NCI-H146 (cell line): ENCODE measurements around the gene COL9A1.
"Not testable (repeated sequence)": the region's sequence is repeated elsewhere in the genome, so short reads cannot be mapped to it uniquely, and the experiment has no call there.

ENCODE experiments used
- DNase-seq: peaks from one replicate; lab custom pipeline; 2025; lab: John Stamatoyannopoulos, UW

COL9A1 gene

DNA sequence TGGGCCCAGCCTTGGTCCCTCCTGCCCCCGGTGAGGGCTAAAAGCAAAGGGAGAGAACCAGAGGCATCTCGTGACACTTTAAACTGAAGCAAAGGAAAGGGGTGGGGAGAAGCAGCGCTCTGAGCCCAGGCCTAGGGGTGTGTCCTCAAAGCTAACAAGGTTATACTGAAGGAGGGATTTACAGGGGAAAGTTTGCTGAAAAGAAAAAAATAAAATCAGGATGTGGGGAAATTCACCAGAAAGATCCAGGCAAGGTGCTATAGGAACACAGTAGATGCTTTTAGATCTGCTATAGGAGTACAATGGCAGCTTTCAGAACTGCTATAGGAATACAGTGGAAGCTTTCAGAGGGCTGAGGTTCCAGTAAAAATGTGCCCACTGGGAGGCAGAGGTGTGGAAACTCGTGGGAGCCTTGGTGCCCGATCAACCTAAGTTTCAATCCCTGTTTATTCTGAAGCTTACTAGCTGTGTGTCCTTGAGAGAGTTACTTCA lies at the start of gene COL9A1:
COL9A1 (minus strand) TSS at position 51 of the 492 bp plus-strand sequence. CDS start 160 bp downstream, outside the sequence.
- DNase-seq: no peak

DNA sequence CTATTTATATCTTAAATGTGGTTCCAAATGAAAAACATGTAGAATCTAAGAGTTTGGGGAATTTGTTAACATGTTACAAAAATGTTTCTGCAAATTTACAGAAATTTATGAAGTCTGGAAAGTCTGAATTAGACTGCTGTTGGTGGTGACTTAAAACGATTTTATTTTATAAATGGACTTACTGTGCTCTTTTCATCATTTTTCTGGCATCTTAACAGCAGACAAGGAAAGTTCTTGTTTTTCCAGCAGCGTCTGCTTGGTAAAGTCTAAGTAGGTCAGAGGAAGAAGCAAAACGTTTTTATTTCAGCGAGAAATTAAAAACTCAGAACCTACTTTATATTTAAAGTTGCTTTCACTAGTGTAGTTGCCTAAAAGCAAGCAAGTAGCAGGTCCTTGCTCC lies 48.6 kb upstream of the COL9A1 start:
- no peak for DNase-seq

DNA sequence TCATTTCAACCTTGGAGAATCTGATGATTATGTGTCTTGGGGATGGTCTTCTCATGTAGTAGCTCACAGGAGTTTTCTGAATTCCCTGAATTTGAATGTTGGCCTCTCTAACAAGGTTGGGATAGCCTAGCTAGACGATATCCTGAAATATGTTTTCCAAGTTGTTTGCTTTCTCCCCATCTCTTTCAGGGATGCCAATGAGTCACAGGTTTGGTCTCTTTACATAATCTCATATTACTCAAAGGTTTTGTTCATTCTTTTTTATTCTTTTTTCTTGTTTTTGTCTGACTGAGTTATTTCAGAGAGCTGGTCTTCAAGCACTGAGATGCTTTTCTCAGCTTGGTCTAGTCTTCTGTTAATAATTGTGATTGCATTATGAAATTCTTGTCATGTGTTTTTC lies 42.7 kb upstream of the COL9A1 start:
- no peak for DNase-seq

DNA sequence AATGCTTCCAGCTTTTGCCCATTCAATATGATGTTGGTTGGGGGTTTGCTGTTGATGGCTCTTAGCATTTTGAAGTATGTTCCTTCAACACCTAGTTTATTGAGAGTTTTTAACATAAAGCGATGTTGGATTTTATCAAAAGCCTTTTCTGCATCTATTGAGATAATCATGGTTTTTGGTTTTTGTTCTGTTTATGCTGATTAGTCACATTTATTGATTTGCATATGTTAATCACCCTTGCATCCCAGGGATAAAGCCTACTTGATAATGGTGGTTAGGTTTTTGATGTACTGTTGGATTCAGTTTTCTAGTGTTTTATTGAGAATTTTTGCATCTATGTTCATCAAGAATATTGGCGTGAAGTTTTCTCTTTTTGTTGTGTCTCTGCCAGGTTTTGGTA lies 40.4 kb upstream of the COL9A1 start:
- DNase-seq: no peak

DNA sequence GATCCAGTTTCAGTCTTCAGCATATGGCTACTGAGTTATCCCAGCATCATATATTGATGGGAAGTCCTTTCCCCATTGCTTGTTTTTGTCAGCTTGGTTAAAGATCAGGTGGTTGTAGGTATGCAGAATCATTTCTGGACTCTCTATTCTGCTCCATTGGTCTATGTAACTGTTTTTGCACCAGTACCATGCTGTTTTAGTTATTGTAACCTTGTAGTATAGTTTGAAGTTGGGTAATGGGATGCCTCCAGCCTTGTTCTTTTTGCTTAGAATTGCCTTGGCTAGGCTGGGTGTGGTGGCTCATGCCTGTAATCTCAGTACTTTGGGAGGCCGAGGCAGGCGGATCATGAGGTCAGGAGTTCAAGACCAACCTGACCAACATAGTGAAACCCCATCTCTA lies 36.9 kb upstream of the COL9A1 start:
- DNase-seq: not testable (repeated sequence)

DNA sequence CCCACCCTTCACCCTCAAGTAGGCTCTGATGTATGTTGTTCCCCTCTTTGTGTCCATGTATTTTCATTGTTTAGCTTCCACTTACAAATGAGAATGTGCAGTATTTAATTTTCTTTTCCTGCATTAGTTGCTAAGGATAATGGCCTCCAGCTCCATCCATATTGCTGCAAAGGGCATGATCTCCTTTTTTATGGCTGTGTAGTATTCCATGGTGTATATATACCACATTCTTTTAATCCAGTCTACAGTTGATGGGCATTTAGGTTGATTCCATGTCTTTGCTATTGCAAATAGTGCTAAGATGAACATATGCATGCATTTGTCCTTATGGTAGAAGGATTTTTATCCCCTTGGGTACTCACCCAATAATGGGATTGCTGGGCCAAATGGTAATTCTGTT lies 35.9 kb upstream of the COL9A1 start:
- no peak for DNase-seq

DNA sequence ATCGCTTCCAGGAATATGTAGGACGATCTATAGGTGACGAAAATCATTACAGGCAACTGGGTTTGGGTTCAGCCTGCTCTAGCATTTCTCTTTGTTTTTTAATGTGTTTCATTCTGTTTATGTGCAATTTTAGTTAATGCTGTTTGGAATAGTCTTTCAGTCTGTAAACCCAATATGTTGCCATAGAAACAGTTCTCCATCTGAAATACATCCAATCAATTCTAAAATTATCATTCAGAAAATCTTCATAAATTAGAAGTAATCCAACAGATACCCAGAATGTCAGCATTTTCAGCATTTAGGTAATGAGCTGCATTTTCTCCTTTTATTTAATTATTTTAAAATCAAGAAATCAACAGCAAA lies 34.8 kb upstream of the COL9A1 start:
- no peak for DNase-seq

DNA sequence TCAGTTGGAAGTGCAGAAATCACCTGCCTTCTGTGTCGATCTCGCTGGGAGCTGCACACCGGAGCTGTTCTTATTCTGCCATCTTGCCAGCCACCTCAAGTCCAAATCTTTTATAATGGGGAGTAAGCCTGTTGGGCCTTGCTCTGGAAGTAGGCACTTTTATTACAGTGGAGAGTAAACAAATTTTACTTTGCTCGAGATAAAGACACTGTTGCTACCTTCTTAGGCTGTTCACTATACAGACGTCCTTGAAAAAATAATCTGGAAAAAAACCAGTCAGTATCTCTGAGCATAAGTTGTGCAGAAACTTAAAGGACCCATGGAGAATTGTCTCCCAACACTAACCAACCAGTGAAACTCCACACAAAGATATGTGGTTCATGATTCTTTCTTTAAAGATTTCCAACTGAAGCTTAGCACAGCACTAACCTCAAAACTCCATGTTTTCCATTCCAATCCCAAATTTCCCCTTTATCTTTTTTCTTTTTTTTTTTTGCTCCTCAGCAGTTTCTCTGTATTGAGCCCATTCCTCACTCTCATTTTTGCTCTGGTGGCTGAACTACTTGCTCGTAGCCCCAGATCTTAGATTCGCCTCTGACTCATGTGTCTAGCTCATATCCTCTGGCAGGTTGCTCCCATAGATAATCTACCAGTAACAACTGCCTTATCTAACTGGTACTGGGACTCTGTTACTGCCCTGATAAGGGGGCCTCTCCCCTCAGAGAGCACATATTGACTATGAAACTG lies 34.3 kb upstream of the COL9A1 start:
- no peak for DNase-seq

DNA sequence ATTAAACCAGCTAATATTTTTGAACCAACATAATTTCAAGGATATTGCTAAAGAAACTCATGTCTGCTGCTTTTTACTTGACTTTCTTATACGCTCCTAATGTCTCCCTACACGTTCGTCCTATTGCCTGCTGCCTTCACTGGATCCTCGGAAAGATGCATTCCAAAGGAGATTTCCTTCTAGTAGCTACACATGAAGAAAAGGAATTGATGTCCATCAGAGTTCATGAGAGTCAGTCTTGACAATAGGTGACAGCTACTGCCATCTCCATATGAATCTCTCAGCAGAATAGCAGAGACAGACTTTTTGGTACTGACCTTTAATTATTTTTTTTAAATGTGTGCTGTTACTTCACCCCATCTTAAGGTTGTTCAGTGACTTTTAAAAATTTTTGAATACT lies 24.2 kb upstream of the COL9A1 start:
- DNase-seq: no peak

DNA sequence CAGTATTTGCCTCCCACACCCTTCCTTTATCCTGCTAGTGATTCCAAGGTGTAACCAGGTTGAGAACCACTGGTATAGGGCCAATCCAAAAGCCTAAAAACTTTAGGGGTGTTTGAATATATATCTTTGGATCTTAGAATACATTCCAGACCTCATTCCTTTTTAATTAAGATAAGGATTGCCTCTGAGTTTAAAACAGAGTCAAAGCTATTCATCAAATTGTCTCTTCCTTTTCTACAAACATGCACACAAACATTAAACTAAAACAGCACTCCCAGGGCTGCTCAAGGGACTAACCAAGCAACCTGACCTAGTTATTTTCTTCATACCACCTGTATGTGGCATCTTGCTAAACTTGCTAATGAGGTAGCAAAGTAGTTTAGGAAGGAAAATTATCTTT lies 22.1 kb upstream of the COL9A1 start:
- no peak for DNase-seq

DNA sequence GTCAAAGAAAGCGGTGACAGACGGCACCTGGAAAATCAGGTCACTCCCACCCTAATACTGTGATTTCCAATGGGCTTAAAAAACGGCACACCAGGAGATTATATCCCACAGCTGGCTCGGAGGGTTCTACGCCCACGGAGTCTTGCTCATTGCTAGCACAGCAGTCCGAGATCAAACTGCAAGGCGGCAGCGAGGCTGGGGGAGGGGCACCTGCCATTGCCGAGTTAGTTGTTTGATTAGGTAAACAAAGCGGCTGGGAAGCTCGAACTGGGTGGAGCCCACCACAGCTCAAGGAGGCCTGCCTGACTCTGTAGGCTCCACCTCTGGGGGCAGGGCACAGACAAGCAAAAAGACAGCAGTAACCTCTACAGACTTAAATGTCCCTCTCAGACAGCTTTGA lies 14.9 kb upstream of the COL9A1 start:
- not testable (repeated sequence) for DNase-seq

DNA sequence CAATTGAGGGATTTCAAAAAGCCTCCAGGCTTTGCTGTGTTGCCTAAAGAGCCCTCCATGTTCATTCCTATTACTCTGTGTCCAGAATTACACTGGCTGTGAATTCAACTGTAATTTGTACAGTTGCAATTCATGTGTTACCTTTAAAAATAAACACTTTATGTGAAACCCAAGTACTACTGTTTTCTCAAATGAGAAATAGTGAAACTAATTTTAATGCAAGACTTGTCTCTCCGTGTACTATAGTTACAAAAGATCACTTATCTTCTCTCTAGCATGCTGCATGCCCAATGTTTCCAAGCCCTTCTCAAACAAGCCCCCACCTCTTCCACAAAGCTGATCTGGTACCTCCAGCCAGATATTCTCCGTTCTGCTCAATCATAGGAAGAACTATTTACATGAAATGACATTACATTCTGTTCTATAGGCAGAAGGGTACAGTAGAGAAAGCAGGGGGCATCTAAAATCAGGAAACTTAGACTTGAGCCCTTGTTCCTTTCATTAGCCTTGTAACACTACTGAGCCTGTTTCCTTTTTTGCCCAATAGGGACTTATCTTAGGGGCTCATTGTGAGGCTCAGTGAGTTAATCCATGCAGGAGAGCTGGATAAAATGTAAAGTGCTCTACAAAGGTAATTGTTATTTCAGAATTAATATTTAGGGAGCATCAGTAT lies 12.3 kb upstream of the COL9A1 start:
- DNase-seq: no peak

DNA sequence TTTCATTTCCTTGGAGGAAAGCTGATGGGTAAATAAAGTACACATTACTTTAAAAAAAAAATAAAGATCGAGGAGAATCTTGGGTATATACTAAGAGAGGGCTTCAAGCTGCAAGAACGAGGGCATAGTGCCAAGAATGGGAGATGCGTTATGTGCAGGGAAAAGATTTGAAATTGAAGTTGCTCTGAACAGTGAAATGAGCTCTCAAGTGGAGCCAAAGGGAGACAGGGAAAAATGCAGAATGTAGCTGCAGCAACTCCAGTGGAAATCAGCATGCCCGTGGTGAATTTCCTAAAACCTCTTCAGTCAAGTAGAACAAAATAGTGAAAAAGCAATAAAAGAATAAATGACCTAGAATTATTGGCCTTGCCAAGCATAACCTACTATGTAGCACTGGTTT lies 11.4 kb upstream of the COL9A1 start:
- DNase-seq: no peak

DNA sequence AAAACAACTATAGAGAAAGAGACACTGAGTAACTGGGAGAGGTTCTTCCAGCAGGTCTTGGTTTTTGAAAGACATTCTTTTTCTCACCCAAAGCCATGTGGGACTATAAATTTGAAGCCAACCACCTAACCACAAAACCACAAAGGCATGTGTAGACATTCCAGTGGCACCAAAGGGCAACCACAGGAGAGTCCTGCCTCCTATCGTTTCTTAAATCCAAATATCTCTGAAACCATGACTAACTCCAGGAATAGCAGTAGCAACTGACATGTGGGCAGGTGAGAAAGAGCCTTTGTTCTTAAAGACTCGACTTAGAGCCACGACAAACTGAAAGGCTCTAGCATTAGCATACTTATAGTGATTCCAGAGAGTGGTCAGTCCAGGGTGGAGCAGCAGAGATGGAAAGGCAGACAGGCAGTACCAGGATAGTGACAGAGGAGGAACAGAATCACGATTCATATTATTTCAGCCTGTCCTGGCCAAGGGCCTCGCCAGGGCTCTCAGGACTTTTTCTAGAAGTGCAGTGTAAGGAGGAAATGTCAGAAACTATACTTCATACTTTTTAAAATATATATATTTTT lies 9.4 kb upstream of the COL9A1 start:
- DNase-seq: no peak

DNA sequence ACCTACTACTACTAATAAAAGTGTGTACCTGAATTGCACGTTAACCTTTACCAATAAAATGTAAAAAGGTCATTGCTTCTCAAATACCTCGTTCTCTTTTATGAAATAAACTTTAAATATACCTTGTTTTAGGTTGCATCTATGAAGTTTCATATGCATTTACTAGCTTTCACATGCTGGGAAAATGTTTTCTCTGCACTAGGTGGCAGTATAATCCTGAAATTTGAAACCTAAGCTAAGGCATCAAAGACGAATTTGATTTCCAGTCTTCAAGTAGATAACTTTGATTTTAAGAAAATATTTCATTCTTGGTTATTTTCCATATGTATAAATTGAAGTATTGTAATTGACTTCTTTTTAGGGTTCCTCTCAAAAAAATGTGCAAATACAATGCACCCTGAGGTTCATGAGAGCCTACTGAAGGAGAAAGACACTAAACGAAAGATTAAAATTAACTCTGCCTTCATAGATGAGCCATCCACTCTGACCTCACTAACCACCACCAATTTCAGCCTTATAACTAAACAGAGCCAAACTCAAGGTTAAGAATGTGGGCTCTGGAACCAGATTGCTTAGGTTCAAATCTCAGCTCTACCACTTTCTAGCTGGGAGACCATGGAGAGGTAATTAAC lies 7.3 kb upstream of the COL9A1 start:
- peak; percentile 17 for DNase-seq

DNA sequence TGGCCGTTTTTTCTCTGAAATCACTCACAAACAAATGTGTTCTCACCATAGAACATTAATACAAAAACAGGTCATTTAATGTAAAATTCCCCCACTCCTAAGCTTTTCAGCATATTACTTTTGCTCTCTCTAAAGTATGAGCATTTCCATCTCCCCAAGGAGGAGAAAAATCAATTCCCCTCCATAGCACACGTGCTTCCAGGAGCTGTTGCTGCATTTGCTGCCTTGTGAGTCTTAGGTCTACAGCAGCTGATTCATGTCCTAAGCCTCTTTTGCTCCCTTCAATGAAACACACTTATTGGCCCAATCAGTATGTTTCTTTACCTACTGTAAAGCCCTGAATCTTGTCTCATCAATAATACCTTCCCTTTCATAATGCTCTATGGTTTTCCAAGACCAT lies 6.4 kb upstream of the COL9A1 start:
- no peak for DNase-seq

DNA sequence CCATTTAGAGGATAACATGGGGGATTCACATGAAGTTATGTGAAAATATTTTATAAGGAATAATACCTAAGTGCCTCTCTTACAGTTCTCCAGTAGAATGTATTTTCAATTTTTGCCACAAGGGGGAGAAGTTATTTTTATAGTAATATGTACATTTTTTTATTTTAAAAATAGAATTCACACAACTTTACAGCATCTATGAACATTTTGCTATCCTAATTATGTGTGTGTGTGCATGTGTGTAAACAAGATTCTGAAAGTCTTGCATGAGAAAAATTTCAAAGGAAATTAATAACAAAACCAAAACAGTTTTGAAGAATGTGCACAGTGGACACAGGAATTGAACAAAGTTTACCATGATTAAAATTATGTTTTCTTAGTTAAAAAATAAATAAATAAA lies 5.3 kb upstream of the COL9A1 start:
- DNase-seq: peak; percentile 1

DNA sequence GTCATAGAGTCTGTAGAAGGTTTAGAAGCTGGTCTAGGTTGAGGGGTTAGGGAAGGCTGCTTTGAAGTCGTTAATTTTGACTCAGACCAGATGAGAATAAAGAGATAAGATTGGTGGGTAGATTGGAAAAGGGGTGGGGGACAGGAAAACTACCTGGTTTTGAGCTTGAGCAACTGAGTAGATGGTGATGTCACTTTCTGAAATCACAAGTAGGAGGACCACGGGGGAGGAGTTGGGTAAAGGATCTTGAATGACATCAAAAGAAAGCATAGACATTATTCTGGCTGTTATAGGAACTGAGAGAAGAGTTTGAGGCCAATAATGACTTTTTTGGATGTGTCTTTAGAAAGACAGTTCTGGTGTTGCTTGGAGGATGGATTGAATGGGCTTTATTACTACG lies 4.1 kb upstream of the COL9A1 start:
- DNase-seq: no peak

DNA sequence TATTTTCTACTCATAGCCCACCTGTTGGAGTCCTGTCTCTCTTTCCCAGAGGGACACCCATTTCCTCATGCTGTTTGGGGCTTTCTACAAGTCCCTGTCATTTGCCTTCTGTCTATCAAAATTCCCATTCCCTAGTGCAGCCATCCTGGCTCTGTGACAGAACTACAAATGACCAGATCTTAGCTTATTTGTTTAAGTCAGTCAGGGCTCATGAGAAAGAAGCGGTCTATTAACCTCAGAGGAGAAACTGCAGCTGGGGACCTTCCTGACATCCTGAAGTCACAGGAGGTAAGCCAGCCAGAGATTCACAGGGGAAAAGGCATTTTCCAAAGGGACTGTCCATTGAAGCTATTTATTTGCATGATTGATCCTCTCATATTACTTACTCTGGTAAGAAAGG lies 1.7 kb upstream of the COL9A1 start:
- no peak for DNase-seq

DNA sequence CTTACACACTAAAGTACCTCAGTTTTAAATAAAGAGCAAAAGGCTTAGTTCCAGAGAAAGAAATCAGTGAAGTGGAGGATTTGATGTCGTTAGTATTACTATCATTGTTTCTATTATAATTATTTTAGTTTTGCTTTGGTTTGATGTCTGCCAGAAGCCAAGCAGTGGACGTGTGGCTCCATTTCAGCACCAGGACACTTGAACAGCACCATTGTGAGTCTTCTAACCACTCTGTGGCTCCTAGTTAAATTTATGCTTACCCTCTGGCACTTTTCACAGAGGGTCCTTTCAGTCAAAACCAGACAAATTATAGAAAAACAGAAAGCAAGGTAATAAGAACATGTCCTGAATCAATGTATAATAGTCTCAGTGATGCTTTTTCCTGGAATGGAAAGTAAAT lies 3.4 kb downstream of the COL9A1 start:
- no peak for DNase-seq

DNA sequence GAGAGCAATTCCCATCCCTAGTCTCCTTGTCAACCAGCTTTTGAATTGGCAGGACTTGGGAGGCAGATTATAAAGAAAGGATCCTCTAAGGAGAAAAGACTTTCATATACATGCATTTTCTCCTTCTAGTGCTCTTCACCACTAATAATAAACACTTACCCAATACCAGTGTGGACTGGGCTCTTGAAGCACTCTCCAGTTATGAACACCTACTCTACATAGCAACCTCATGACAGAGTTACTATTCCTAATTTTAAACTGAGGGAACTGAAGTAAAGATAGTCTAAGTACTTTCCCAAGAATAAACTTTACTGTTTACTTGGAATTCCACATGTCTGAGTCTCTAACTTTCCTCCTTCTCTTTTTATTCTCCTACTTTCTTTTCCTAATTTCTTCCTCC lies 4.8 kb downstream of the COL9A1 start:
- DNase-seq: no peak

DNA sequence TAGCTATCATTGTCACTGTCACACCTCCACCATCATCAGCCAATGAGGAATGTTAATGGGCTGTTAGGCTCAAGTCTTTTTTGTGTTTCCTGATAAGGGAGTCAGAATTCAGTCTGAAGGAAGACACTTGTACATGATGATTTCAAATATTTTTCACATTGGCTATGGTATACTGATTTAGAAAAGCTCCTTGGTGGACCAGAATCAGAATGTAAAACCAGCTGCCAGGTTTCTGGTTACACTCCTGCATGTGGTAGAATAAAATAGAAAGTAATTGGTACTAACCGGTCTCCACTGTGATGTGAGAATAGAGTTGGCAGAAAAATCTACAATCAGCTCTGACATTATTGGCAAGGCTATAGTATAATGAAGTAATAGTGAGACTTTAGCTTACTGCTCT lies 10.7 kb downstream of the COL9A1 start:
- no peak for DNase-seq

DNA sequence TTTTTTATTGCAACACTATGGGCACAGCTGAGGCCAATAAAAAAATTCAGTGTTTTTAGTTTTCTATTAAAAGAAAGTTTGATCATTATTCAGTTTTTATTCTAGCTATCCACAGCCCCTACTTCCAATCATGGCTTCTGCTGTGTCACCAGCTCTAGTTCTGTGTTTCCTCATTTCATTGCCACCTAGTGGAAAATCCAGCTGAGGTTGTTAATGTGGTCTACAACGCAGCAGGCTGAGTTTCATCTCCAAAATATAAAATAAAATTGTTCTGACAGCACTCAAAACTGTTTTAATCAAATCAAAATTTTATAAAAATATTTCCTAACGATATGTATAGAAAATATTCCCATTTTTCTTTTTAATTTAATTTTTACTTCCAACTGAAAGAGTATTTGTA lies 13.6 kb downstream of the COL9A1 start:
- DNase-seq: no peak
